Measurements from ENCODE around the gene PFKFB3. TPM values are rescaled to one million over a fixed set of nuclear protein-coding genes. Genes with fewer than 3 reads are reported as not detected.
A peak's percentile ranks its signal among the peaks of the same experiment; 100 is the strongest.
"Not testable (repeated sequence)": the region's sequence is repeated elsewhere in the genome, so short reads cannot be mapped to it uniquely, and the experiment has no call there.

Gene PFKFB3
- polyA plus RNA-seq, 1 donor from 2014 or later: 7.0 TPM

DNA sequence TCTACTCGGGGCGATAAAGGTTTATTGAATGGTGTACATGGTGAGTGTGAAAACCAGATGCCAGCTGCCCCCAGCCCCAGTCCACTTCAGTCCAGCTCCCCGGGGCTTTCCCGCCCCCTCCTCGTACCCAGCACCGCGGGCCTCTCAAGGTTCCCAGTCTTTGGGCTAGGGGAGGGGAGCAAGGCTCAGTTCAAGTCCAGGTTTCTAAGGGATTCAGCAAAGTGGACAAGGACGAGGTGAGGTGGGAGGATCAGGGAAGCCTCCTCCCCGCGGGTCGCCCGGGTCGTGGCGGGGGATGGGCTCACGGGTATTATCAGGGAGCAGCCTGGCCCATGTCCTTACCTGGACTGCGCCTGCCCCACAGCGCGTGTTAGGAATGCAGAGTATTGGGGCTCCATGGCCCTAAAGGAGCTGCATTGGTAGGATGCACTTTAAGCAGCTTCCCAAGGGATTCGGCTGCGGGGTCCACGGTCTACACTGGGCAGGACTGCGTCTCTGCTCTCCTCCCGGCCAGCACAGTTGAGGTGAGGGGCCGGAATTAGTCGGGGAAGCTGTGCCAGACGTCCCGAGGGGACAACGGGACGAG, 541 bp upstream of the PFKFB3 start:
- Mint-ChIP-seq H3K27me3 (no peaks in the 10 kb centered on the region), H3K9me3 (no peaks in the 10 kb centered on the region), H3K27ac (peak overlapping the region in 2 of 3 donors; percentile 80 to 88), H3K4me1 (peaks cover 15 to 21% (median 16%) of the 10 kb centered on the region in 3 donors), H3K36me3 (no peaks in the 10 kb centered on the region), H3K4me3 (peak overlapping the region; percentile 88 to 96 (median 94))

GRCh38 chr10:6203331-6204062, 765 bp downstream of the PFKFB3 start:
- H3K4me1 Mint-ChIP-seq: peaks cover 19 to 24% (median 21%) of the 10 kb centered on the region in 3 donors
- peak overlapping the region; percentile 91 to 99 (median 94) for H3K4me3 Mint-ChIP-seq
- no peaks in the 10 kb centered on the region for H3K27me3 Mint-ChIP-seq
- peak overlapping the region in 1 of 3 donors; percentile 85 for H3K27ac Mint-ChIP-seq
- no peaks in the 10 kb centered on the region for H3K9me3 Mint-ChIP-seq
- no peaks in the 10 kb centered on the region for H3K36me3 Mint-ChIP-seq

GRCh38 chr10:6204063-6204340, 1.3 kb downstream of the PFKFB3 start:
- no peaks in the 10 kb centered on the region for H3K36me3 Mint-ChIP-seq
- no peaks in the 10 kb centered on the region for H3K27me3 Mint-ChIP-seq
- no peaks in the 10 kb centered on the region for H3K9me3 Mint-ChIP-seq
- peaks cover 19 to 21% (median 21%) of the 10 kb centered on the region in 3 donors for H3K4me1 Mint-ChIP-seq
- H3K4me3 Mint-ChIP-seq: peak overlapping the region; percentile 91 to 99 (median 94)
- H3K27ac Mint-ChIP-seq: peak overlapping the region in 1 of 3 donors; percentile 85

GRCh38 chr10:6204341-6205191, 1.8 kb downstream of the PFKFB3 start:
- Mint-ChIP-seq H3K4me1 (peaks cover 19 to 21% (median 21%) of the 10 kb centered on the region in 3 donors), H3K27ac (peak overlapping the region; percentile 25 to 86 (median 83)), H3K9me3 (no peaks in the 10 kb centered on the region), H3K27me3 (no peaks in the 10 kb centered on the region), H3K36me3 (no peaks in the 10 kb centered on the region), H3K4me3 (peak overlapping the region; percentile 89 to 99 (median 92))

- not testable (repeated sequence) for H3K36me3 Mint-ChIP-seq, H3K27ac Mint-ChIP-seq, H3K9me3 Mint-ChIP-seq, H3K4me3 Mint-ChIP-seq, H3K27me3 Mint-ChIP-seq
- H3K4me1 Mint-ChIP-seq: peaks cover 16 to 24% (median 18%) of the 10 kb centered on the region in 3 donors
Observed at GRCh38 chr10:6206486-6206885, 3.8 kb downstream of the PFKFB3 start.

DNA sequence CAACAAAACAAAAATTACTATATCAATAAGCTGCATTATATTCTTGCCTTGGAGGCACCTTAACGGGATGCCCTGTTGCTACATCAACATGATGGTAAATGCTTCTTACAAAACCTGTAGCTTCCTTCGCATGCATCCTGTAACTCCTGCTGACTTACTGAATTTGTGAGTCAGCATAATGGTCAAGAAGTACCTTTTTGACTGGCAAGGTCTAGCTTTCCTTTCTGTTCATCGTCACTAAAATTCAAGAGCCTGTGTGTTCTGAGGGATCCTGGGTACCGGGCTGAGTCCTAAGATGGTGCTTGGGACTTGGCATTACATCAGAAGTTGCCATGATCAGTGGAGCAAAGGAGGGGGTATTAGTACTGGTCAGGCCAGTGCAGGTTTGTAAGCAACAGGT, 4.9 kb downstream of the PFKFB3 start:
- H3K9me3 Mint-ChIP-seq: no peaks in the 10 kb centered on the region
- no peaks in the 10 kb centered on the region for H3K36me3 Mint-ChIP-seq
- H3K27me3 Mint-ChIP-seq: no peaks in the 10 kb centered on the region
- peak overlapping the region in 1 of 3 donors; percentile 1 for H3K27ac Mint-ChIP-seq
- peaks cover 13 to 20% (median 14%) of the 10 kb centered on the region in 3 donors for H3K4me1 Mint-ChIP-seq
- H3K4me3 Mint-ChIP-seq: no peak overlapping the region

DNA sequence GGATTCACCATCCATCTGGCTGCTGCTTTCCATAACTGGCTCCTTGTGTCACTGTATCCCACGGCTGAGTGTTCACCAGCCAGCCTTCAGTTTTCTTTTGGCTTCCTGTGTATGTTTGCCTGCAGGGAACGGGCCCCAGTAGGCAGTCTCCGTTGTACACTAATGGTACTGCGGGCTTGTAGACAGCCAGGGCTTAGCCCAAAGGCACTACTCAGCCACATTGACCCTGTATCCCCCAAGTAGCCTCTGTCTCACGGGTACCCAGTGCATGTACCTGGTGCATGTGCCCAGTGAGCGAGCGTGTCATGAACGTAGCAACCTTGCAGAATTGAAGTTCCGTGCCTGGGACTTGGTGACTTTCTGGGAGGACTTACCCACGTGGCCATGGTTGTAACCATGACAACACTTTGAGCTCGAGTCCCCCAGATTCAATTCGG, 6.1 kb downstream of the PFKFB3 start:
- H3K27me3 Mint-ChIP-seq: no peaks in the 10 kb centered on the region
- H3K27ac Mint-ChIP-seq: no peak overlapping the region
- H3K9me3 Mint-ChIP-seq: no peaks in the 10 kb centered on the region
- peaks cover 3% of the 10 kb centered on the region for H3K36me3 Mint-ChIP-seq
- peaks cover 11 to 20% (median 14%) of the 10 kb centered on the region in 3 donors for H3K4me1 Mint-ChIP-seq
- H3K4me3 Mint-ChIP-seq: peak overlapping the region in 1 of 4 donors; percentile 35

DNA sequence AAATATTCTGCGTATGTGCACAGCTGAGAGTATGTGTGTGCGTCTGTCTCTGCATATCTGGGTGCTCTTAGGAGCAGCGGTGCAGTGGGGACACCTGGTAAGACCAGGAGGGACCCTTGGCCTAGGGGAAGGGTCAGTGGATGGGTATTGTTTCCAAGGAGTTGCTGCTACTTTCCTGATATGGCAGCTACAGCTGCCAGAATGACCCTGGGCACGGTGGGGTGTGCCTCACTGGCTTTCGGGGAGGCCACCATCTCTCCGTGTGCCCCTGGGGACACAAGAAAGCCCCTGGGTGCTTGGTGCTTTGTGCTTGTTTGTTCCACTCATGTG, 8.6 kb downstream of the PFKFB3 start:
- Mint-ChIP-seq H3K4me3 (no peak overlapping the region), H3K4me1 (peaks cover 3 to 9% (median 5%) of the 10 kb centered on the region in 3 donors), H3K36me3 (peaks cover 3% of the 10 kb centered on the region), H3K9me3 (no peaks in the 10 kb centered on the region), H3K27ac (no peak overlapping the region), H3K27me3 (no peaks in the 10 kb centered on the region)

GRCh38 chr10:6211671-6212635, 9.2 kb downstream of the PFKFB3 start:
- Mint-ChIP-seq H3K4me3 (no peak overlapping the region), H3K9me3 (no peaks in the 10 kb centered on the region), H3K27me3 (no peaks in the 10 kb centered on the region), H3K4me1 (peaks cover 5 to 9% (median 5%) of the 10 kb centered on the region in 3 donors), H3K36me3 (peaks cover 3% of the 10 kb centered on the region), H3K27ac (no peak overlapping the region)

GRCh38 chr10:6212806-6213205, 10.1 kb downstream of the PFKFB3 start:
- Mint-ChIP-seq H3K4me1 (peaks cover 3 to 5% (median 3%) of the 10 kb centered on the region in 3 donors), H3K9me3 (no peaks in the 10 kb centered on the region), H3K27ac (no peak overlapping the region), H3K36me3 (peaks cover 5% of the 10 kb centered on the region), H3K27me3 (no peaks in the 10 kb centered on the region), H3K4me3 (no peak overlapping the region)

DNA sequence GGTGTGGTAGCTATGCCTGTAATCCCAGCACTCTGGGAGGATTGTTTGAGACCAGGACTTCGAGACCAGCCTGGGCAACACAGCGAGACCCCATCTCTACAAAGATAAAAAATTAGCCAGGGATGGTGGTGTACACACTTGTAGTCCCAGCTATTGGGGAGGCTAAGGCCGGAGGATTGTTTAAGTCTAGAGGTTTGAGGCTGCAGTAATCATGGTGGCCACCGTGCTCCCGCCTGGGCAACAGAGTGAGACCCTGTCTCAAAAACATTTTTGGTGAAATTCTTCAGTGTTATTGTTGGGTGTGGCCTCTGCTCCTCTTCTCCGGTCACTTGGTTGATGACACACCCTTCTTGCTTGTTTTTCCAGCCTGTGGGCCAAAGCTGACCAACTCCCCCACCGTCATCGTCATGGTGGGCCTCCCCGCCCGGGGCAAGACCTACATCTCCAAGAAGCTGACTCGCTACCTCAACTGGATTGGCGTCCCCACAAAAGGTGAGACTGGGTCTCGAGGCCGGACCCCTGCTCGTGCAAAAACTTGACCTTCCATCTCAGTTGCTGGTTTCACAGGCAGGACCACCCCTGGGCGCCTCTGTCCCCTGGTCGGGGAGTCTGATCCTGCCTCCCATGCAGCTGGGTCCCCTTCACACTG, 10.6 kb downstream of the PFKFB3 start:
- peaks cover 3 to 4% (median 3%) of the 10 kb centered on the region in 3 donors for H3K4me1 Mint-ChIP-seq
- no peaks in the 10 kb centered on the region for H3K9me3 Mint-ChIP-seq
- H3K4me3 Mint-ChIP-seq: no peak overlapping the region
- no peaks in the 10 kb centered on the region for H3K27me3 Mint-ChIP-seq
- no peak overlapping the region for H3K27ac Mint-ChIP-seq
- H3K36me3 Mint-ChIP-seq: peaks cover 5% of the 10 kb centered on the region

GRCh38 chr10:6213908-6214307, 11.2 kb downstream of the PFKFB3 start:
- Mint-ChIP-seq H3K9me3 (no peaks in the 10 kb centered on the region), H3K4me3 (no peak overlapping the region), H3K4me1 (peaks cover 3 to 4% (median 3%) of the 10 kb centered on the region in 3 donors), H3K27me3 (no peaks in the 10 kb centered on the region), H3K27ac (no peak overlapping the region), H3K36me3 (peaks cover 5% of the 10 kb centered on the region)

GRCh38 chr10:6214612-6215011, 11.9 kb downstream of the PFKFB3 start:
- Mint-ChIP-seq H3K36me3 (peaks cover 5% of the 10 kb centered on the region), H3K27ac (no peak overlapping the region), H3K4me3 (no peak overlapping the region), H3K27me3 (no peaks in the 10 kb centered on the region), H3K4me1 (peaks cover 3 to 4% (median 4%) of the 10 kb centered on the region in 3 donors), H3K9me3 (no peaks in the 10 kb centered on the region)

- no peak overlapping the region for H3K4me3 Mint-ChIP-seq
- H3K4me1 Mint-ChIP-seq: peaks cover 3 to 5% (median 4%) of the 10 kb centered on the region in 3 donors
- H3K9me3 Mint-ChIP-seq: no peaks in the 10 kb centered on the region
- H3K36me3 Mint-ChIP-seq: peaks cover 5% of the 10 kb centered on the region
- H3K27me3 Mint-ChIP-seq: no peaks in the 10 kb centered on the region
- no peak overlapping the region for H3K27ac Mint-ChIP-seq
Observed at GRCh38 chr10:6215241-6215640, 12.5 kb downstream of the PFKFB3 start.

Data from IgD-negative memory B cell (primary cell).